ACC112 (cell line): ENCODE results near the gene KCNA2.
A peak's percentile ranks its signal among the peaks of the same experiment; 100 is the strongest.

Source experiments
- H2AFZ ChIP-seq: fragments of 200-600 bp; sonication (generic); one replicate; pipeline ENCODE4 v1.6.0; 2017; ENCODE audit warnings: antibody characterized with exemption, low read length; ENCODE audit not compliant: unreplicated experiment
- H3K27ac ChIP-seq: fragments of 200-600 bp; sonication (generic); 2 replicates; pipeline ENCODE4 v1.5.1; 2014; ENCODE audit warnings: low read depth, mild to moderate bottlenecking, antibody characterized with exemption, low read length, moderate library complexity
- H3K27me3 ChIP-seq: fragments of 200-600 bp; sonication (generic); 2 replicates; pipeline ENCODE4 v1.6.1; 2014; ENCODE audit warnings: mild to moderate bottlenecking, antibody characterized with exemption, low read length, moderate library complexity, mixed read lengths; ENCODE audit not compliant: insufficient read depth
- H3K36me3 ChIP-seq: fragments of 200-600 bp; sonication (generic); 2 replicates; pipeline ENCODE4 v1.6.1; 2016; ENCODE audit warnings: mild to moderate bottlenecking, antibody characterized with exemption, low read length, moderate library complexity, mixed read lengths; ENCODE audit not compliant: insufficient read depth
- H3K4me1 ChIP-seq: fragments of 200-600 bp; sonication (generic); one replicate; pipeline ENCODE4 v1.6.1; 2016; ENCODE audit warnings: low read length, mixed read lengths; ENCODE audit not compliant: insufficient read depth, unreplicated experiment, control insufficient read depth
- H3K4me3 ChIP-seq: fragments of 200-600 bp; sonication (generic); 2 replicates; pipeline ENCODE4 v1.5.1; 2014; ENCODE audit warnings: mild to moderate bottlenecking, low read depth, low read length
- H3K79me2 ChIP-seq: fragments of 200-600 bp; sonication (generic); one replicate; pipeline ENCODE4 v1.6.0; 2016; ENCODE audit warnings: low read length; ENCODE audit not compliant: control insufficient read depth, unreplicated experiment, insufficient read depth

The KCNA2 gene

DNA sequence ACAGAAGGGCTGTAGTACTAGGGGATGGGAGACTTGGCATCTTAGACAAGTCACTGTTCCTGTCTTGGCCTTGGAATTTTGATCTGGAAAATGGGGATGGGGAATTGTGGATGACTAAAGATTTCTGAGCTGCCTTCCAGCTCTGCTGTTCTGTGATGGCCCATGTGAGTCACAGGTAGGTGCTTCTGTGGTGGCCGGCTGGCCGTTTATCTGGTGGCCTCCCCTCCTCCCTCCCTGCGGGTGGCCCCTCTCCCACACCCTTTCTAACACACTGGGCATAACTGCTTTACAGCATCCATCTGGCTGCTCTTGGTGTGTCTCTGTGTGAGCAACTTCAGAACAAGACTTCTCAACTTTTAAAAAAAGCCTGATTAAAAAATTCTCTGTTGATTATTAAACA, 35.9 kb downstream of the KCNA2 start:
- H3K4me1 ChIP-seq, result no peaks in the 10 kb centered on the region
- no peaks in the 10 kb centered on the region for H3K36me3 ChIP-seq
- no peak overlapping the region for H3K4me3 ChIP-seq
- no peaks in the 10 kb centered on the region for H3K79me2 ChIP-seq
- H3K27ac ChIP-seq, result no peak overlapping the region
- no peak overlapping the region for H2AFZ ChIP-seq
- H3K27me3 ChIP-seq, result peaks cover 84% of the 10 kb centered on the region

DNA sequence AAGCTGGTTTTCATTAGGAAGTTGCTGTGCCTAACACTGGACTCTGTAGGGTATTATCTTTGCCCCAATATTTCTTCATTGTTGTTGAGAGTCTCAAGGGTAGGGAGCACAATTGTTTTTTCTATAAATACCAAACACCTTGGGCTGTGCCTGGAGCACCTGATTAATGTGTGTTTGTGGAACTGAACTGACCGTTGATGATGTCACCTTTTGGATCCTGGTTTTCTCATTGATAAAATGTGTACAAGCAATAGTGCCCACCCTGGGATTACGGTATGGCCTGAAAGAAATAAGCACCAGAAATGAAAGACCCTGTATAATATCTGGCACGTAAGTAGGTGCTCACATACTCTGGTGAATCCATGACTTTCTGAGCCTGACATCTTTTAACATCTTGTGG, 39.3 kb downstream of the KCNA2 start:
- H3K27me3 ChIP-seq, result peaks cover 85% of the 10 kb centered on the region
- no peaks in the 10 kb centered on the region for H3K79me2 ChIP-seq
- no peaks in the 10 kb centered on the region for H3K36me3 ChIP-seq

DNA sequence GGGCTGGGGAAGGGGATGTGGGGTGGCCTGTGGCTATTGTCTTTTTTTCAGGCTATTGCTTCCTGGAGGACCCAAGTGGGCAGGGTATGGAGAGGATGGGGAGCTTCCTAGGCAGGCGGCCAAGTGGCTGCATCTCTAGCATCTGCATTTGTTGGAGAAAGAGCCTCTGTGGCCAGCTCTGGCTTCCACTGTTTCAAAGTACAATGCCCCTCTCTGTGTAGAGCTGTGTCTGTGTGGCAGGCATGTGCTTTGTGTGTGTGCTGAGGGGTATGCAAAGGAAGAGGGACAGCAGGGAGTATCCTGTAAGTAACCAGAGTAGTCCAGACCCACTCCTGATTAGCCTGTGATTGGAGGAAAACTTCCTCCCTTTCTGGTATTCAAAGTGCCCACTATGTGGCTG, 40.6 kb downstream of the KCNA2 start:
- no peaks in the 10 kb centered on the region for H3K4me1 ChIP-seq
- no peak overlapping the region for H3K4me3 ChIP-seq
- no peaks in the 10 kb centered on the region for H3K36me3 ChIP-seq
- no peak overlapping the region for H2AFZ ChIP-seq
- no peak overlapping the region for H3K27ac ChIP-seq
- H3K27me3 ChIP-seq, result peaks cover 88% of the 10 kb centered on the region
- no peaks in the 10 kb centered on the region for H3K79me2 ChIP-seq

More for the DNA sequence above, 39.3 kb downstream of the KCNA2 start:
- Histone ChIP-seq H3K27ac (no peak overlapping the region), H3K4me1 (no peaks in the 10 kb centered on the region), H3K4me3 (no peak overlapping the region), H2AFZ (no peak overlapping the region)

DNA sequence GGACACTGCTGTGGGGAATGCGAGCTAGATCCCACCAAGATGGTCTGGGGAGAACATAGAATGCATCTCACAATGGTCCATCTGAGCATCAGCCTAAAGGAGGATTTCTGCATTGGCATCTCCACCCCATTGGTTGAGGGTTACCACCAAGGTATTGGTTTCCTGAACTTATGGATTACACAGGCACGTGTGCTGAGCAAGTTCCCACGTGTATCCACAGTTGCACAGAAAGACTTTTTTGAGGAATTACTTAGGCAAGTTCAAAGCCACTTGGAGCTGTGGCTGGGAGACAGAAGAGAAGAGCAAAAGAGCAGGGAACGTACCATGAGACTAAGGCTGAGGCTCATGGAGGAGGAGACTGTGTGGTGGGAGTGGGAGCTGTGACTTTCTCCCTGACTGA, 43.1 kb downstream of the KCNA2 start:
- Histone ChIP-seq H3K36me3 (no peaks in the 10 kb centered on the region), H3K4me3 (no peak overlapping the region), H3K79me2 (no peaks in the 10 kb centered on the region), H3K27ac (no peak overlapping the region), H3K27me3 (peaks cover 83% of the 10 kb centered on the region), H2AFZ (no peak overlapping the region), H3K4me1 (no peaks in the 10 kb centered on the region)

DNA sequence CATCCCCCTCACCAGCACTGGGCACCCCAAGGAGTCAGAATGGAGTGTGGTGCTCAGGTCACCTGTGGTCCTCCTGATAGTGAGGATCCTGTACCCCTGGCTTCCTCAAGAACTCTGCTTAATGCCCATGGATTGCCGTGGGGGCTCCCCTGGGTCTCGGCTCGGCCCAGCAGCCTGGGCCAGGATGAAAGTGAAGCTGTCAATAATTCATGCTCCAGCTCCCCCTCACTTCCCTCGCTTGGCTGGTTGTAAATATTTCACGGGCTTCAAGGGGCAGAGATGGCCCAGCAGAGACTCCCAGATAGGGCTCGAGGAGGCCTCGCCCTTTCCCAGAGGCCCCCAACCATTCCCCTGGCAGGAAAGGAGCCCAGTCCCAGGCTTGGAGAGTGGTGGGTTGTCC, 44.6 kb downstream of the KCNA2 start:
- H3K36me3 ChIP-seq, result no peaks in the 10 kb centered on the region
- no peak overlapping the region for H3K4me3 ChIP-seq
- no peak overlapping the region for H2AFZ ChIP-seq
- peaks cover 83% of the 10 kb centered on the region for H3K27me3 ChIP-seq
- no peaks in the 10 kb centered on the region for H3K4me1 ChIP-seq
- no peaks in the 10 kb centered on the region for H3K79me2 ChIP-seq
- H3K27ac ChIP-seq, result no peak overlapping the region

DNA sequence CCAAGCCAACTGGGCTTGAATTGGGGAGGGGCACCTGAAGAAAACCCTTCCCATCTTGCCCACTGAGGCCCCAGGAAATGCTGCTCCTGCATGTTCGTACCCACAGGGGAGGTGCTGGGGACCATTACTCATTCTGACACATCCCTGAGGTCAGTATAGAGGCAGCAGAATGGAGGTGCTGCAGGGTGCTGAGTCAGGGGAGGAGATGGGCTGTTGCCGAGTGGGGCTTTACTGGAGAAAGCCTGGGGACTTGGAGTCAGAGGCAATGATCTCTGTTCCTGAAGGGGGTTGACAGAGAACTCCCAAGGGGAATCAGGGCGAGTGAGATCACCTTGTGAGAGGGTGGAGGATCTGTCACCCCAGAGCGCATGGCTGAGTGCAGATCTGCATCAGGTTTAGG, 47.0 kb downstream of the KCNA2 start:
- Histone ChIP-seq H3K4me3 (no peak overlapping the region), H2AFZ (no peak overlapping the region), H3K4me1 (no peaks in the 10 kb centered on the region), H3K36me3 (no peaks in the 10 kb centered on the region), H3K79me2 (no peaks in the 10 kb centered on the region), H3K27ac (no peak overlapping the region), H3K27me3 (peaks cover 84% of the 10 kb centered on the region)

DNA sequence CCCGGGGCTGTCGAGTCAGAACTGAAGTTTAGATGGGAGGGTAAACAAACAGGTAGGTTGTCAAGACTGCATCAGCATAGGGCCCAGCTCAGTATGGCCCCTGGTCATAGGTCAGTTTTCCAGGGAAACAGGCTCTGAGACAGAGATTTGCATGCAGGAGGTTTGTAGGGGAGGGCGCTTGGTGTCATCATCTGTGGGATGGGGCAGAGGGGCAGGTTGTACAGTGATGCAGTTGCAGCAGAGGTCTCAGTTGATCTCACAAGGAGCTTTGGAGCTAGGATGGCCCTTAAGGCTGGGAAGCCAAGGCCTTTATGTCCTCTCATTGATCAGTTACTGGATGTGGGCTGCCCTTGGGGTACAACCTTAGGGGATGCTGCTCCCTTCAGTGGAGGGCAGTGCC, 48.7 kb downstream of the KCNA2 start:
- no peaks in the 10 kb centered on the region for H3K4me1 ChIP-seq
- H3K4me3 ChIP-seq, result no peak overlapping the region
- no peak overlapping the region for H2AFZ ChIP-seq
- H3K27ac ChIP-seq, result no peak overlapping the region
- H3K36me3 ChIP-seq, result no peaks in the 10 kb centered on the region
- no peaks in the 10 kb centered on the region for H3K79me2 ChIP-seq
- peaks cover 86% of the 10 kb centered on the region for H3K27me3 ChIP-seq

DNA sequence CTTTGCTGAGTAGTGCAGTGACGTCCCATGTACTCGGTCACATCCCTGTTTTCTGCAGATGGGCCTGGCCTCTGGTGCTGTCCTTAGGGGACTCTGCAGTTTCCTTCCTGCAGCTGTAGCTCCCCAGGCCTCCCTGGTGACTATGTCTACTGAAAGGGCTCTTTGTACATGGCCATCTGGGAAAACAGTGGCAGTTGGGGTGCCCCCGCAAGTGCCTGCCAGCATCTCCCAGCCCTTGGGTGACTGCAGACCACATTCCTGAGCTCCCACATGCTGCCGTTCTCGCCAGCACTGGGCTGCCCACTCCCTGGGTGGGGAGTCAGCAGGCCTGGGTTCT, 49.7 kb downstream of the KCNA2 start:
- H3K27me3 ChIP-seq, result peaks cover 86% of the 10 kb centered on the region
- H3K36me3 ChIP-seq, result no peaks in the 10 kb centered on the region
- no peak overlapping the region for H3K4me3 ChIP-seq
- no peak overlapping the region for H3K27ac ChIP-seq
- H2AFZ ChIP-seq, result no peak overlapping the region
- H3K79me2 ChIP-seq, result no peaks in the 10 kb centered on the region
- no peaks in the 10 kb centered on the region for H3K4me1 ChIP-seq

DNA sequence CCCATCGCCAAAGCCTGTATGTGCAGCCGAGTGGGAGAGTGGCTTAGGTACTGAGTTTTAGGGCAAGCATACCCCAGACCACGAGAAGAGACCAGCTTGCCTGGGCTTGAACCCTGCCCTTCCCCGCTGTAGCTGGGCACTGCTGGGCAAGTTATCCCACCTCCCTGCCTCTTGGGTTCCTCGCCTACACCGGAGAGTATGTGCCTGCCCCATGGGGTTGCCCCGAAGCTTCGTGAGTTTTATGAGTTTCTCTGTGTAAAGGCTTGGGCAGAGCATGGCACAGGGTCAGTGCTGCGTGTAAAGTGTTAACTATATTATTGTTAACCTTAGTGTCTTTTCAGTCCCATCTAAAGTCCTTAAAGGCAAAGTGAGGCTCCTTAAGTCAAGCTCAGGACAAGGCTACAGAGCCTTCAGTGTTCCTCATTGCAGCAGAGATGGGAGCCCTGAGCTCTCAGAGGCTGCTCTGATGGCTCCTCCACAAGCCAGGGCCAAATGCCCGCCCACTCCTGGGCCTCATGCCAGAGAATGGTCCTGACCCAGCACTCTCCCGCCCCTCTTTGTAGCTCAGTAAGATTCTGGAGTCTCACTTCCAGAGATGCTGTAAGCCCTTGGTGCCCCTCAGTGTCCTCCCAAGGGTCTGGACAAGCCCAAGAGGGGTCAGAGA, 50.2 kb downstream of the KCNA2 start:
- Histone ChIP-seq H3K4me3 (peak overlapping the region; percentile 37; the same call in 1 of the 2 replicates), H3K27me3 (peaks cover 86% of the 10 kb centered on the region)

DNA sequence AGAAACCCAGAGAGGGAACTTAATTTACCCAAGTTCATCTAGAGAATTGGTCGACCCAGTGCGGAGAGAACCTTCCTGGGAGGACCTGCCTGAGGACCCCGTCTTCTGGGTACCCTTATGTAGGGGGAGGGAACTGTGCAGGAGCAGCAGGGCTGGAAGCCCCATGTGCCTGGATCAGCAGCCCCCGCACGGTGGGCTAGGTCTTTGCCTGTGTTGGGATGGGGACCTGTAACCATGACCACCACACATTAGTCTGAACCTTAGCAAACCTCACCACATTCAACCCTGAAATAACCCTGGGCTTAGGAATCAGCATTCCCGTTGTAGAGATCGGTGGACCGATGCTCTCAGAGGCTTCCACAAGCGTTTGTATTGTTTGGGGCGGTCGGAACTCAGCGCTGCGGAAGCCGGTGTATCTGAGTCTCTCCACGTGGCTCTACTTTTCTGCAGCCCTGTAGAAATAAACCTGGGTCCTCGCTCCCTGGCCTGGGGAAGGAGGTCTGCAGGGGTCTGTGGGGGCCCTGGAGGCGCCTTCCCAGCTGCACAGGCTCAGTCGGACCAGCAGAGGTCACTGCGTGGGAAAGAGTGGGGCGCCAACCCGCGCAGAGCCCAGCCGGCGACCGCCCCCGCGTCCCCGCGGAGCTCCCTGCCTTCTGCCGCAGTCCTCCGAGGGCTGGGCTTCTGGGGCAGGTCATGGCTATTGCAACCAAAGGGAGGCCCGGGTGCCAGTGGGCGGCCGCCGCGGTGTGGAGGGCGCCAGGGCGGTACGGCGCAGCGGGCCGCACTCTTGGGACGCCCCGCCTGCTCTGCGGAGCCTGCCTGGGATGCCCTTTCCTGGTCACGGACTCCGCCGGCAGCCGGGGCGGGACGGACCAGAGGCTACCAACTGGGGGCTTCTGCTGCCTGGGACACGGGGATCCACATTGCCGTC, 51.0 kb downstream of the KCNA2 start:
- no peaks in the 10 kb centered on the region for H3K79me2 ChIP-seq
- peaks cover 86% of the 10 kb centered on the region for H3K27me3 ChIP-seq
- no peaks in the 10 kb centered on the region for H3K4me1 ChIP-seq
- H3K36me3 ChIP-seq, result no peaks in the 10 kb centered on the region
- no peak overlapping the region for H3K27ac ChIP-seq
- H3K4me3 ChIP-seq, result peak overlapping the region; percentile 37; the same call in 1 of the 2 replicates
- H2AFZ ChIP-seq, result peak overlapping the region; percentile 36

More for the DNA sequence above, 50.2 kb downstream of the KCNA2 start:
- no peak overlapping the region for H2AFZ ChIP-seq
- no peaks in the 10 kb centered on the region for H3K79me2 ChIP-seq
- H3K27ac ChIP-seq, result no peak overlapping the region
- H3K4me1 ChIP-seq, result no peaks in the 10 kb centered on the region
- no peaks in the 10 kb centered on the region for H3K36me3 ChIP-seq
